HepG2 (cell line): Measurements from ENCODE around the gene KIAA0930. TPM values are rescaled to one million over a fixed set of nuclear protein-coding genes. Genes with fewer than 3 reads are reported as not detected.

Experiments
- CTCF ChIP-seq: sonication (generic); formaldehyde crosslinking; IDR thresholded peaks from 2 replicates; pipeline ENCODE4 v1.5.0; 2020; ENCODE audit warnings: mild to moderate bottlenecking, missing genetic modification reagents, moderate library complexity
- DNMT3B ChIP-seq: conservative IDR thresholded peaks from 2 replicates; pipeline ENCODE4 v1.6.1; 2016; ENCODE audit warnings: missing biosample characterization, control low read depth
- IRF9 ChIP-seq: sonication (generic); formaldehyde crosslinking; IDR thresholded peaks from 2 replicates; pipeline ENCODE4 v1.8.0; 2022; ENCODE audit warnings: missing genetic modification reagents, mild to moderate bottlenecking, borderline replicate concordance
- PHF8 ChIP-seq: sonication (generic); formaldehyde crosslinking; IDR thresholded peaks from 2 replicates; pipeline ENCODE4 v1.5.0; 2020; ENCODE audit warnings: missing genetic modification reagents
- SAP130 ChIP-seq: IDR thresholded peaks from 2 replicates; pipeline ENCODE4 v1.6.1; 2016; ENCODE audit warnings: low read depth
- ZFY ChIP-seq: sonication (generic); formaldehyde crosslinking; IDR thresholded peaks from 2 replicates; pipeline ENCODE4 v1.4.0; 2020; ENCODE audit warnings: missing genetic modification reagents
- ZNF572 ChIP-seq: sonication (generic); formaldehyde crosslinking; IDR thresholded peaks from 2 replicates; pipeline ENCODE4 v1.5.1; 2020; ENCODE audit warnings: mild to moderate bottlenecking, missing genetic modification reagents
- ZNF609 ChIP-seq: sonication (generic); formaldehyde crosslinking; IDR thresholded peaks from 2 replicates; pipeline ENCODE4 v1.4.0; 2020; ENCODE audit warnings: mild to moderate bottlenecking, missing genetic modification reagents, borderline replicate concordance
- ZNF772 ChIP-seq: sonication (generic); formaldehyde crosslinking; IDR thresholded peaks from 2 replicates; pipeline ENCODE4 v1.5.0; 2020; ENCODE audit warnings: mild to moderate bottlenecking, missing genetic modification reagents
- ZSCAN22 ChIP-seq: sonication (generic); formaldehyde crosslinking; IDR thresholded peaks from 2 replicates; pipeline ENCODE4 v1.4.0; 2020; ENCODE audit warnings: mild to moderate bottlenecking, missing genetic modification reagents
- polyA plus RNA-seq, 8 experiments: library from polyadenylated mRNA; depleted of rRNA in 3 of 8; stranded (reverse) in 7 of 8; unstranded in 1 of 8; fragments of >200 nt; fragmentation: Illumina TruSeq in 4 of 8; extraction: Trizol in 4 of 8; gene quantifications; 2 replicates each; pipeline versions ENCODE4 v1.2.1 to v1.2.3, GENCODE V29; 2011 to 2016; ENCODE audit warnings: low read depth in 4 of 8, missing spikeins in 1 of 8, mixed read lengths in 1 of 8; ENCODE audit not compliant: insufficient read depth in 1 of 8
- total RNA-seq, 5 experiments: library from RNA; depleted of rRNA; stranded (reverse); fragments of >200 nt; fragmentation: Illumina TruSeq; extraction: Trizol; gene quantifications; 2 replicates each; pipeline ENCODE4 v1.2.3, GENCODE V29; 2016; ENCODE audit warnings: low read depth in 1 of 5
- TF ChIP-seq, protein P1 (sequence below): sonication (generic); formaldehyde crosslinking; IDR thresholded peaks from 2 replicates; pipeline ENCODE4 v1.4.0; 2020; ENCODE audit warnings: mild to moderate bottlenecking, missing genetic modification reagents
- TF ChIP-seq, protein P2 (sequence below): sonication (generic); formaldehyde crosslinking; IDR thresholded peaks from 2 replicates; pipeline ENCODE4 v1.9.0; 2022; ENCODE audit warnings: missing genetic modification reagents, mild to moderate bottlenecking, borderline replicate concordance
- TF ChIP-seq, protein P3 (sequence below): sonication (generic); formaldehyde crosslinking; IDR thresholded peaks from 2 replicates; pipeline ENCODE4 v1.4.0; 2020; ENCODE audit warnings: mild to moderate bottlenecking, missing genetic modification reagents

Gene KIAA0930
- total and polyA plus RNA-seq, 2 of the 13 experiments (the other 11 are each of a cell fraction or from before 2014, with no cell fraction given): 27.0 to 38.2 TPM

DNA sequence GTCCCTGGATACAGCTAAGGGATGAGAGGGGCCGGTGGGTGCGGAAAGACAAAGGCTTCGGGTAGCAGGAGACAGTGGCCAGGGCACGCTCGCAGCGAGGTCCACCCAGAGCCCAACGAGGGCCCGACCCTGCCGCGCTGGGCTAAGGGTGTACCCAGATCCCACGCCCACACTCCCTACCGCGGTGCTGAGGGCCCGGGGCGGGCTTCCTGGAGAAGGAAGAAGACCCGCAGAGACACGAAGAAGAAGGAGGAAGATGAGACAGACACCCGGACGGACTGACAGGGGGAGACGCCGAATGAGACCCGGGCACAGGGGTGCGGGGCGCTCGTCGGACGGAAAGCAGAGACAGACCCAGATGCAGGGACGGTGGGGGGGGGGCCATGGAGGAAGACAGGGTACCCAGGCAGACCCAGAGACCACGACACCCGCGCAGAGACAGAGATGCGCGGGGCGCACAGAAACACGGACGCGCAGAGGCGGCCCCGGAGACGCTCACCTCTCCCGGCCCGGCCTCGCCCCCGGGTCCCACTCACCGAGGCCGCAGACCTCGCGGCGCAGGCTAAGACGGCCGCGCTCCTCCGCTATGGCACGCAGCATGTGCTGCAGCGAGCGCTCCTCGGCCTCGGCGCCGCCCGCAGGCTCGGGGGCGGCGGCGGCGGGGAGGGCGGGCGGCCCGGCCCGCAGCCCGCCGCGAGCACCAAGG lies 437 bp downstream of the KIAA0930 start (continued):
- TF ChIP-seq, protein P1, sequence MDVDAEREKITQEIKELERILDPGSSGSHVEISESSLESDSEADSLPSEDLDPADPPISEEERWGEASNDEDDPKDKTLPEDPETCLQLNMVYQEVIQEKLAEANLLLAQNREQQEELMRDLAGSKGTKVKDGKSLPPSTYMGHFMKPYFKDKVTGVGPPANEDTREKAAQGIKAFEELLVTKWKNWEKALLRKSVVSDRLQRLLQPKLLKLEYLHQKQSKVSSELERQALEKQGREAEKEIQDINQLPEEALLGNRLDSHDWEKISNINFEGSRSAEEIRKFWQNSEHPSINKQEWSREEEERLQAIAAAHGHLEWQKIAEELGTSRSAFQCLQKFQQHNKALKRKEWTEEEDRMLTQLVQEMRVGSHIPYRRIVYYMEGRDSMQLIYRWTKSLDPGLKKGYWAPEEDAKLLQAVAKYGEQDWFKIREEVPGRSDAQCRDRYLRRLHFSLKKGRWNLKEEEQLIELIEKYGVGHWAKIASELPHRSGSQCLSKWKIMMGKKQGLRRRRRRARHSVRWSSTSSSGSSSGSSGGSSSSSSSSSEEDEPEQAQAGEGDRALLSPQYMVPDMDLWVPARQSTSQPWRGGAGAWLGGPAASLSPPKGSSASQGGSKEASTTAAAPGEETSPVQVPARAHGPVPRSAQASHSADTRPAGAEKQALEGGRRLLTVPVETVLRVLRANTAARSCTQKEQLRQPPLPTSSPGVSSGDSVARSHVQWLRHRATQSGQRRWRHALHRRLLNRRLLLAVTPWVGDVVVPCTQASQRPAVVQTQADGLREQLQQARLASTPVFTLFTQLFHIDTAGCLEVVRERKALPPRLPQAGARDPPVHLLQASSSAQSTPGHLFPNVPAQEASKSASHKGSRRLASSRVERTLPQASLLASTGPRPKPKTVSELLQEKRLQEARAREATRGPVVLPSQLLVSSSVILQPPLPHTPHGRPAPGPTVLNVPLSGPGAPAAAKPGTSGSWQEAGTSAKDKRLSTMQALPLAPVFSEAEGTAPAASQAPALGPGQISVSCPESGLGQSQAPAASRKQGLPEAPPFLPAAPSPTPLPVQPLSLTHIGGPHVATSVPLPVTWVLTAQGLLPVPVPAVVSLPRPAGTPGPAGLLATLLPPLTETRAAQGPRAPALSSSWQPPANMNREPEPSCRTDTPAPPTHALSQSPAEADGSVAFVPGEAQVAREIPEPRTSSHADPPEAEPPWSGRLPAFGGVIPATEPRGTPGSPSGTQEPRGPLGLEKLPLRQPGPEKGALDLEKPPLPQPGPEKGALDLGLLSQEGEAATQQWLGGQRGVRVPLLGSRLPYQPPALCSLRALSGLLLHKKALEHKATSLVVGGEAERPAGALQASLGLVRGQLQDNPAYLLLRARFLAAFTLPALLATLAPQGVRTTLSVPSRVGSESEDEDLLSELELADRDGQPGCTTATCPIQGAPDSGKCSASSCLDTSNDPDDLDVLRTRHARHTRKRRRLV (CRISPR knock-in tag): no peak
- TF ChIP-seq DNMT3B (CRISPR knock-in tag) (no peak), ZFY (CRISPR knock-in tag) (0 out of 2 replicates have a peak, but pooled peaks have one; percentile 41), ZNF572 (CRISPR knock-in tag) (peak; percentile 47; the same call in 1 of the 2 replicates), ZNF609 (CRISPR knock-in tag) (no peak), PHF8 (peak; percentile 34), CTCF (CRISPR knock-in tag) (no peak), IRF9 (CRISPR knock-in tag) (0 out of 2 replicates have a peak, but pooled peaks have one; percentile 48), ZNF772 (CRISPR knock-in tag) (no peak), SAP130 (CRISPR knock-in tag) (peak; percentile 26; the same call in 1 of the 2 replicates), ZSCAN22 (CRISPR knock-in tag) (no peak)
- TF ChIP-seq, protein P2, sequence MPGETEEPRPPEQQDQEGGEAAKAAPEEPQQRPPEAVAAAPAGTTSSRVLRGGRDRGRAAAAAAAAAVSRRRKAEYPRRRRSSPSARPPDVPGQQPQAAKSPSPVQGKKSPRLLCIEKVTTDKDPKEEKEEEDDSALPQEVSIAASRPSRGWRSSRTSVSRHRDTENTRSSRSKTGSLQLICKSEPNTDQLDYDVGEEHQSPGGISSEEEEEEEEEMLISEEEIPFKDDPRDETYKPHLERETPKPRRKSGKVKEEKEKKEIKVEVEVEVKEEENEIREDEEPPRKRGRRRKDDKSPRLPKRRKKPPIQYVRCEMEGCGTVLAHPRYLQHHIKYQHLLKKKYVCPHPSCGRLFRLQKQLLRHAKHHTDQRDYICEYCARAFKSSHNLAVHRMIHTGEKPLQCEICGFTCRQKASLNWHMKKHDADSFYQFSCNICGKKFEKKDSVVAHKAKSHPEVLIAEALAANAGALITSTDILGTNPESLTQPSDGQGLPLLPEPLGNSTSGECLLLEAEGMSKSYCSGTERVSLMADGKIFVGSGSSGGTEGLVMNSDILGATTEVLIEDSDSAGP (CRISPR knock-in tag): peak; percentile 37; the same call in 1 of the 2 replicates
- TF ChIP-seq, protein P3, sequence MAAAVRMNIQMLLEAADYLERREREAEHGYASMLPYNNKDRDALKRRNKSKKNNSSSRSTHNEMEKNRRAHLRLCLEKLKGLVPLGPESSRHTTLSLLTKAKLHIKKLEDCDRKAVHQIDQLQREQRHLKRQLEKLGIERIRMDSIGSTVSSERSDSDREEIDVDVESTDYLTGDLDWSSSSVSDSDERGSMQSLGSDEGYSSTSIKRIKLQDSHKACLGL: peak; percentile 60
